Left kidney (tissue), 2 donors: Measurements from ENCODE around the gene DDRGK1. TPM values are rescaled to one million over a fixed set of nuclear protein-coding genes. Genes with fewer than 3 reads are reported as not detected.
"Not testable (repeated sequence)": the region's sequence is repeated elsewhere in the genome, so short reads cannot be mapped to it uniquely, and the experiment has no call there.

Experiments used
- DNase-seq: peaks from one replicate; pipeline ENCODE4 v3.0.0-alpha.2; 2013
- polyA plus RNA-seq: library from polyadenylated mRNA; unstranded; fragments of 120-200 nt; gene quantifications from one replicate; pipeline ENCODE4 v1.2.1, GENCODE V29; 2013; ENCODE audit not compliant: insufficient read length

The DDRGK1 gene
- polyA plus RNA-seq, 1 donor: 49.1 TPM

DNA sequence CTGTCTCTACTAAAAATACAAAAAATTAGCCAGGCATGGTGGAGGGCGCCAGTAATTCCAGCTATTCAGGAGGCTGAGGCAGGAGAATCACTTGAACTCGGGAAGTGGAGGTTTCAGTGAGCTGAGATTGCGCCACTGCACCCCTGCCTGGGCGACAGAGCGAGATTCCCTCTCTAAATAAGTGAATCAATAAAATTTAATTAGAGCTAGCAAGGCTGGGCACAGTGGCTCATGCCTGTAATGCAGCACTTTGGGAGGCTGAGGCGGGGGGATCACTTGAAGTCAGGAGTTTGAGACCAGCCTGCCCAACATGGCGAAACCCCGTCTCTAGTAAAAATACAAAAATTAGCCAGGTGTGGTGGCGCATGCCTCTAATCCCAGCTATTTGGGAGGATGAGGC is 16.6 kb downstream of the DDRGK1 start:
- DNase-seq: not testable (repeated sequence)

DNA sequence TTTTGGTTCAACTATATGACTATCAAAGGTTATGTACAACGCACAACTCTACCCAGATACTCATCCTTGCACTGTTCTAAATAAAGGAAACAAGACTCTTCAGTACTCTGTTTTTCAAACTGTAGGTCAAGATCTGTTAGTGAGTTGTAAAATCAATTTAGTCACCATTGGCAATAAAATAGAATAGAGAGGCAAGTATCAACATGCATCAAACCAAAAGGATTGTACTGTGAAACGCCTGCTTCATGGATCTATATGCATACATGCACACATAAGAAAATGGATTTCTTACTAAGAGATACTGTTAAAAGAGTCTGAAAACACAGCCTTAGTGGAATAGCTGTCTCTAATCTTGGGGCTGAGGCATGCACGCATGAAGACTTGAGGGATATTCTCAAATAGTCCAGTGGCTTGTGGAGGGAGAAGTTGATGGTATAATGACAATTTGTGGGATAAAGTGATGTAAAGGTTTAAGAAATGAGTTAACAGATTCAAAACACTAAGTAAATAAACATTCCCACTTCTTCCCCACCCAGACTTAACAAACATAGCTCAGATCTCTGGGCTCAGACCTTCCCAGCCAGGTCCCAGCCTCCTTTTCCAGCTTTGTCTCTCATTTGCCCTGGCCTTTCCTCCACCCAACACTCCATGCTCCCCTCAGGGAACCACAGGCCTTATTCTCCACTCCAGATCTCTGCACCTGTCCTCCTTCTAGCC is 20.4 kb downstream of the DDRGK1 start:
- DNase-seq: no peak

DNA sequence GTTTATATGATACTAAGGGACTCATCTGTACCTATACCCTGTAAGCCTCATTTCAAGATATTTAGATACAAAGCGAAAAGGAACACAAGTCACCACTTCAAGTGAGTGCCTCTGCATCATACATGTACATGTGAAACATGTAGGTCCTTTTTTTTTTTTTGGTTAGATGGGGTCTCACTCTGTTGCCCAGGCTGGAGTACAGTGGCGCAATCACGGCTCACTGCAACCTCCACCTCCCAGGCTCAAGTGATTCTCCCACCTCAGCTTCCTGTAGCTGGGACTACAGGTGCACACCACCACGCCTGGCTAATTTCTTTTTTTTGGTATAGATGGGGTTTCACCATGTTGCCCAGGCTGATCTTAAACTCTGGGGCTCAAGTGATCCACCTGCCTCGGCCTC is 22.1 kb downstream of the DDRGK1 start:
- DNase-seq: not testable (repeated sequence)

DNA sequence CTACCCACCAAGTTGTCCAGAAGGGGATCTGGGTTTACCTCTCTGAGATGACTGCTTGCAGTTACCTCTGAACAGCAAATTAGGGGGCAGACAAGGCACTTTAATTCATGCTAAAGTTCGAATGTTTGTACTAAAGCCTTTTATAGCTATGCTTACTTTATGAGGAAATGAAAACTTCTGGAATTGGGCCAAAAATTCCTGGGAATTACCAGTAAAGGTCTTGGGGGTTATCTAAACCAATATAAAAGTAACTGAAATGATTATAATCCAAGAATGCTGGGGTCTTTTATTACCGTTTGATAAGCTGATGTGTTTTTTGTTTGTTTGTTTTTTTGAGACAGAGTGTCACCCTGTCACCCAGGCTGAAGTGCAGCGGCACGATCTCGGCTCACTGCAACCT is 23.2 kb downstream of the DDRGK1 start:
- DNase-seq: no peak

DNA sequence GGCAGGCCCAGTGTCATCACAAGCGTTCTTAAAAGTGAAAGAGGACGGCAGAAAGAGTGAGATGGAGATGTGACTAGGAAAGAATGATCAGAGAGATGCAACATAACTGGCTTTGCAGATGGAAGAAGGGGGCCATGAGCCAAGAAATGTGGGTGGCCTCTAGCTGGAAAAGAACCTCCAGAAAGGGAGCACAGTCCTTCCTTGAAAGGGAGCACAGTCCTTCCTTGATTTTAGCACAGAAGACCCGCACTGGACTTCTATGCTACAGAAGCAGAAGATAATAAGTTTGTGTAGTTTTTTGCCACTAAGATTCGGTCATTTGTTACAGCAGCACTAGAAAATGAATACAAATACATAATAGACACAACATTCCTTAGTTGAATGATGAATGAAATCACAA is 24.2 kb downstream of the DDRGK1 start:
- no peak for DNase-seq

DNA sequence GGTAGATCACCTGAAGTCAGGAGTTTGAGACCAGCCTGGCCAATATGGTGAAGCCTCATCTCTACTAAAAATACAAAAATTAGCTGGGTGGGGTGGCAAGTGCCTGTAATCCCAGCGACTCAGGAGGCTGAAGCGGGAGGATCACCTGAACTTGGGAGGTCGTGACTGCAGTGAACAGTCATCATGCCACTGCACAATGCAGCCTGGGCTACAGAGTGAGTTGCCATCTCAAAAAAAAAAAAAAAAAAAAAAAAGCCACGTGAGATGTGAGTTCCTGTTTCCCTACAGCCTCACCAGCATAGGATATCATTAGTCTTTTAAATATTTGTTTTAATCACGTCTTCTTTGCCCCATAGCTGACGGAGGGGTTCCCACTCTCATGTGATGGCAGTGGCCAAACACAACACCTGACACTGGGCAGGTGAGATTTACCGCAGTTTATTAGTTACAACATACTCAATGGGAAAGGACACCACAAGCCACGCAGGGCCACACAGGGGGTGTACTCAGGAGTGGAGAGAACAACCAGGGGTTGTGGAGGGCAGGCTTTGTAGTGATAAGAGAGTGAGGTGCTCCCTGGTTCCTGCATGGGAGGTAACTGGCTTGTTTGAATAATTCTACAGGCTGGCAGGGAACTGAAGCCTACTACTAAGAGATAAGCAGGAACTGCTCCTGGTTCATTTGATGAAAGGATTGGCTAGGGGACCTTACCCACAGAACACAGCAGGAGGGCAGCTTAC is 26.6 kb downstream of the DDRGK1 start:
- no peak for DNase-seq

DNA sequence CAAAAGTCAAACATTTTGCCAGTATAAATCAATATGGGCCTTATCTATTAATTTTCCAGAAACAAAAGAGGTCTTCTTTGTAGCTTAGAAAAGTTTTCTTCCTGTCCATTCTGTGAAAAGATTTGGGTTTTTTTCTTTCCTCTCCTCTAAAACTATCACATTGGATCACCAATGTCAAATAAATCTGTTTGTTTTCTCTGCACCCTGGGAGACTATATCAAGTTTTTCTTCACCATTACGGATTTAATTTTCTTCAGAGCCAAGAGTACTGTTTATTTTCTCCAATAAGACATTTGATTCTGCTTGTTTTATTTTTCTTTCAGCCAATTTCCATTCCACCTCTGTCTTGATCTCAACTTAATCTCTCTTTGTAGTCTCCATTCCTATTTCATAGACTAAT is 29.2 kb downstream of the DDRGK1 start:
- no peak for DNase-seq

DNA sequence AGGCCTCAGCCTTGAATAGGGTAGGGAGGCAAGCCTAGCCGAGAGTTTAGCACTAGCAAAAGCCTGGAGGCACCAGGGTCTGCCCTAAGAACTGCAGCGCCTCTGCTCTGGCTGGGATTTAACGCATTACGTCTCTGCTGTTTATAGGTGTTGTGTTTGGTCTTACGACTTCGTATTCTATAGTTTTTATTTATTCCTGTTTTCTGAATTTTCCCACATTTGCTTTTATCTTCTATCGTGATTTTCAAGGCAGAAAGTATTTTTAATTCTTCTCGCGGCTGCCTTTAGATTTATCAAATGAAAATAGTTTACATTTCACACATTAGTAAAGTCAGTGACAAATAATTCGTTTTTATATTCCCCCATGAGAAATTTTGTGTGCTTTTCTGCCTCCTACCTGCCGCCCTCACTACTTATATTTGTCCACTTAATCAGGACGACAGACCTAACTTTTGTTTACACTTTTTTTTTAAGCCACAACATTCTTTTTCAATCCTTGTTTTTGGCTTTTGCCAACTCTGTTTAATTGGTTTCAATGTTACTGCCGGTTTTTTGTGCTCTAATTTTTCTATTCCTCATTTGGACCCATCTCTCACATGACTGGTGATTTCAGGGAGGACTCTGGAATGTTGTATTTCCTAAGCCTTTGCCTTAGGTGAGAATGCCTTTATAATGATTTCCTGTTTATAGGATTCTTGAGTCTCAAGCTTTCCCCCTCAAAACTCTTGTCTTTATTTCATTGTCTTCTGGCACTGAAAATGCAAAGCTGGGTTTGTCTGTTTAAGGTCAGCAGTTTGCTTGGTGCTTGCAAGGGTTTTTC is 29.8 kb downstream of the DDRGK1 start:
- no peak for DNase-seq

DNA sequence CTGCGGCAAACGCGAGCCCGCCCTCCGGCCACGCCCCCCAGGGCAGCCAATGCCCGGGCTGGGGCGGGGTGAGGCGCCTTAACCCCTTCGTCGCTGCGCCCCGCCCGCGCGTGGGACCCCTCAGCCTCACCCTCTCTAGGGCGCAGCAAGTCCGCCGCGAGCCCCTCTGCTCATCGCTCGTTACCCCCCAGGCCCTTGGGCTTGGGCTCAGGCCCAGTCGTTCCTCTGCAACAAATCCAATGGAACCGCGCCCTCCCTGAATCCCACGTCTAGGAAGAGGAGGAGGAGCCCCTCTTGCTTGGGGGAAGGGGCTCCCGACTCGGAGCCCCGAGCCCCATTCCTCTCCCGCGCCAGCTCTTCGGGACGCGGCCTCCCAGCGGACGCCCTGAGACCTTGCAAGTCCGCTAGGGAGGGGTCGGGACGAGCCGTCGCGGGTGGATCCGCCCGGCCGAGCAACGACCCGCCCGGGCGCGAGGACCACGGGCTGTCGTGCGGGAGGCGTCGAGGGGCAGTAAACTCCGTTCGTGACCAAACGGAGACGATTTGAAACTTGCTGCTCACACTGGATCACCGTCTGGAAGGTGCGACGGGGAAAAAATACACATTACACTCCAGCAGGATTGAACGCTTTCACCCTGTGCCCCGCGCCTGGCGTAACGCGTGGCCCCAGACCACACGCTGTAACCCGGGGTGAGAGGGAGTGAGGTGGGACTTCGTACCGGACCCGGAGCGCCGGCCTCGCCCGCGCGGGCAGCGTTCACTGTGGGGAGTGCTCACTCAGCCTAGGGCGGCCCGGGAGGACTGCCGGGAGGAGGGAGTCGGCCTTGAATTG is 30.7 kb downstream of the DDRGK1 start:
- peak; percentile 85 for DNase-seq

DNA sequence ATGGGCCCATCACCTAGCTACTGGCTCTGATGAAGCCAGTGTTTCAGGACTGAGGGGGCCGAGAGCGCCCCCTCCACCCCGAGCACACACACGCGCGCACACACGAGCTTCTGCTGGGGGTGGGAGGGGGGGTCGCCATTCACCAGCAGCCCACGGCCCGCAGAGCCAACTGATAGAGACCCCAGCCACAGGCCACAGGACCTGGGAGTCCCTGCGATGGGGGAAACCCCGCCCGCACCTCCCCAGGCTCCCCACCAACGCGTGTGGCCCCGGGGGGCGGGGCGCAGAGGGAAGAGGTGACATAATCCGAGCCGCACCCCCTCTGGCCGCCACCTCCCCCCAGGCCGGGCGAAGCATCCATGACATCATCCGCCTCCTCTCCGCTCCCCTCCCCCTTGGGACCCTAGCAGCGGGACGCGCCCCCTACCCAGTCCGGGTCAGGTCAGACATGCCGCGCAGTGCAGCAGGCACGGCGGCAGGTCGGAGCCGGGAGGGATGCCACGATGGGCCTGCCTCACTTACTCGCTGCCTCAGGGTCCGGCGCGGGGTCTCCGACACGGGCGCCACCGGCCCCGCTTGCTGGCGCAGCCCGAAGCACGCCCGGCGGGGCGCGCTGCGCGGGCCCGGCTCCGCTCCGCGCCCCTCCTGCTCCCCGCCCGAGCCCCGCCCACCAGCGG is 31.4 kb downstream of the DDRGK1 start, which contains the start of gene LZTS3:
LZTS3 (minus strand) TSS at position 617 of the 677 bp plus-strand sequence. CDS start 6,386 bp downstream, outside the sequence.
- peak; percentile 67 for DNase-seq

DNA sequence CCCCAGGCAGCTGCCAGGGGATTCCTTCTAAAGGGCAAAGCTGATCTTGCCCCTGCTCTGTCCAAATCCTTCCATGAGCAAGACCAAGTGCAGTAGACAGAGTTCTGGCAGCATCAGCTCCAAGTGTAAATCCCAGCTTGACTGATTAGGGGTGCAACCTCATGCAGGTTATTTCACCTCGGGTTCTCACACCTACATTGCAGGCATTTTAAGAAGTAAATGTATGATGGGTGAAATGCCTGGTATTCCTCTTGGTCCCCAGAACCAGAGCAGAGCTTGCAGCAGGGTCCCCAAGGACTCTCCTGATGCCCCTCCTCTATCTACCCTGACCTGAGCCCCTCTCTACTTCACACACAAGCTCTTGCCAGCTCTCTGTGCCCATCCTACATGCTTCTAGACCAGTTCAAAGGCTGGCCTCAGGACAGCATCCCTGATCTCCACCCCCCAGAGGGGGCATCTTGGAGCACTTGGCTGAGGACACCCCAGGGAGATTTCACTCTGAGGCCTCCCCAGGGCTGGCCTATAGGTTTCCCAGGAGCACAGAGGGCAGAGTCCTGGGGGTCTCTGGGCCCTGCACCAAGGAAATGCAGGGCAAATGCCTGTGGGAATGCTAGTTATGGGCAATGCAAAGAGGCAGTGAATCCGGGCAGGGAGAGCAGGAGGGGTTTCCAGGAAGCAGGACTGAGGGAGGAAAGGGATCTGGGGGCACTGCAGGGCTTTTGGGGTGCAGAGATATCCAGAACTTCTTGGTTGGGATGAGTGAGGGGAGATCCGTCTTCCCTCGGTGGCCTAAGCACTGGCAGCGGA is 32.2 kb downstream of the DDRGK1 start:
- no peak for DNase-seq

DNA sequence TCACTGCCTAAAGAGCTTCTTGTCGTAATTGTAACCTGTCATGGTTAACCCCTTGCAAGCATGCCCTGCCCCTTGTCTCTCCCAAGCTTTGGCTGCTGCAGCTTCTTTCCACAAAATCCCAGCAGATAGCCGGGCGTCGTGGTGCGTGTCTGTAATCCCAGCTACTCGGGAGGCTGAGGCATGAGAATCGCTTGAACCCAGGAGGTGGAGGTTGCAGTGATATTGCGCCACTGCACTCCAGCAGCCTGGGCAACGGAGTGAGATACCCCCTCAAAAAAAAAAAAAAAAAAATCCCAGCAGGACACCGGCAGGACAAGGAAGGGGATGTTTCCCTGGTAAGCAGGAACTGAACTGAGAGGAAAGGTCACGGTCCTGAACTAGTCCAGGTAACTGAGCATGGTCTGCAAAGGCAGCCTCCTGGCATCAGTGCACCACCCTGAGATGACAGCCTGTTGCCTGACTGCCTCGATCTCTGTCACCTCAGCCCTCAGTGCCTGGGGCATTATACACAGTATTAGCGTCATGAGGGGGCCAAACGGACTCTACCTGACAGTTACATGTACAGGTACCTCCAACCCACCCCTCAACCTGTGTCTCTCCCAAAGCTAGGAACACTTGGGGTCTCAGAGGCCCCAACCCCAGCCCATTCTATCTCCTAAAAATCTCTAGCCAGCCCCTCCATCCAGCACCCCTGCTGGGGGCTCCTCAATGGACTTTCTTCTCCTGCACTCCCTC is 32.9 kb downstream of the DDRGK1 start:
- no peak for DNase-seq

DNA sequence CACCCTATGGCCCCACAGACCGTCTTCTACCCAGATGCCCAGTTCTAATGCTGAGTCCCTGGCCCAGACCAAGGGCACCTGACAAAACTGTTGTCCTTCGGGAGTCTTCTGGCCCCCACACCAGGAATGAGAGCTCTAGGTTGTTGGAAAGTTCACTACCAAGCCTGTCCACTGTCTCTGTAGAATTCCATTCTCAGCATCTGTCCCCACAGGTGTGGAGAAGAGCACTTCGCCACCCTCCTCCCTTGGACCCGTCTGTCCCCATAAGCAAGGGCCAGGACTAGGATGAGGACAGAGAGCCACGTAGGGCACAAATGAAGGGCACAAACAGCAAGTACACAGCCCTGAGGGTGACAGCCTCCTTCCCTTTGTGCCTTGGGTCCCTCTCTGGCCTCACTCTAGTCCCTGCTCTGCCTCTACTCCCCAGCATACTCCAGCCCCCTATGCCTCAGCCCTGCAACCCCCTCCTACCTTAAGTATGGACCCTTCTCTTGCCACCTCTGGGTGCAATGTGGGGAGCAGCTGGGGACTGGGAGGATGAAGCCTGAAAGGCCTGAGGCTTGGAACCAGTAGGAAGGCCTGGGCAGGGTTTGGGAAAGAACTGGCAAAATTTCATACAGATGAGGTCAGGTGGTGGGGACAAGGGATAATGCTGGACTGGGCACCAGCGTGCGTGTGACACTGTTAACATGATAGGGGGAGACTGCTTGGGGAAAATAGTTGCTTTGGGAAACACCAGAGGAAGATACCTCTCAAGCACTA is 35.5 kb downstream of the DDRGK1 start:
- DNase-seq: no peak

DNA sequence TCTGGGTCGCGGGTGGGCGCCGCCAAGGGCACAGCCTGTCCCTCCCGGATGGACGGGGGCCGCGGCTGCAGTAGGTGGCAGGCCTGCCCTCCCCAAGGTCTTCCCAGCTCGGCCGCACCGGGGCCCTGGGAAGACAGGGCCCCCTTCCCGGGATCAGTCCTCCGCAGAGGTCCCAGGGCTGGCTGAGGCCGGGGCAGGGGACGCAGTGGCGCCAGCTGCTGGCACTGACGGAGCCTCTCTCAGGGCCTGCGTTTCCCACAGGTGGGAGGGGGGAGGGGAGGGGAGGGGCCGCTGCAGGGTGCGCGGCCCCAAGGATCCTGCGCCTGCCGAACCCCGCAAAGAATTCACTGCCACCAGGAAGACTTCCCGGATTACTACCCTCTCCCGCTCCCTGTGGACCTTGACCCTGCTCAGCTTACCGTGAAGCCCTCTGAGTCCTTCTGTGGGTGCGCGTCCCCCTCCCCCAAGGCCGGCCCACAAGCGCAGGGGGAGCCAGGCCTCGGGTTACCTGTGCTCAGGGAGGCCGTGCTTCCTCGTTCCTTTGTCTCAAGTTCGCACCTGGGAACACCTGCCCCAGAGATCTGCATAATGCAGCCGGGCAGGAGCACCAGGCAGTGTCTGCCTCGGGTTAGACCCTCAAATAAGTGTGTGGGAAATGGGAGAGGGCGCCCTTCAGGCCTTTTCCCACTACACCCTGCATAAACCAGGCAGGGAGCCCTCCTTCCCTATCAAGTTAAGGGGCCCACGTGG is 36.2 kb downstream of the DDRGK1 start:
- no peak for DNase-seq

DNA sequence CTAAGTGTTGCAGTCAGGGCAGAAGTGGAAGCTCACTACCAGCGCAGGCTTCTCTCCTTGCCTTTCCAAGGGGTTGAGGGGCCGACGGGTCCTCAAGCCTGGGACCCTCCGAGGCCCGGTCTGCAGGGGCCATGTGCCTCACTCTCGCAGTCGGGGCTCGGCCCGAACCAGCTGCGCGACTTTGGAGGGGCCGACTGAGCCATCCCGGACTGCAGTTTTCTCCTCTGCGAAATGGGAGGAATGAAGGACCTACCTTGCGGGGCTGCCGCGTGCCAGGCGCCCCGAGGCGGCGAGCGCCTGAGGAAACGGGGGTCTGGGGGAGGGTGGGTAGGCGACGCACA is 36.8 kb downstream of the DDRGK1 start:
- DNase-seq: no peak

DNA sequence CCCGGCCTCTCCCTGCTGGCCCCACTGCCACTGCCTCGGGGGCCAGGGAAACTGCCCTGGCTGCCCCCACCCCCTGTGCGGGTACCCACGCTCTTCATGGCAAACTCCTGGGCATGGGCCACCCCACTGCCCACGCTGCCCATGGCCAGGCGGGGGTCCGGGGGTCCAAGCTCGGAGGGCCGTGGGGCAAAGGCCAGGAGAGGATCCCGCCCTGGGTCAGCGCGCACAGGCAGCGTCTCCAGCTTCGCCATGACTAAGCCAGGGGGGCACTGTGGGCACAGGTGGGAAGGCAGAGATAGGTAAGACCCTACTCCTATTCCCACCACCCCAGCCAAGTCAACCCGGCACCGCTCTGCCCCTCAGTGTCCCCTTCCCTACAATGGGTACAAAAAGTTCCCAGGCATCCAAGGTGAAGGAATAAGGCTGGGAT is 37.6 kb downstream of the DDRGK1 start:
- no peak for DNase-seq

DNA sequence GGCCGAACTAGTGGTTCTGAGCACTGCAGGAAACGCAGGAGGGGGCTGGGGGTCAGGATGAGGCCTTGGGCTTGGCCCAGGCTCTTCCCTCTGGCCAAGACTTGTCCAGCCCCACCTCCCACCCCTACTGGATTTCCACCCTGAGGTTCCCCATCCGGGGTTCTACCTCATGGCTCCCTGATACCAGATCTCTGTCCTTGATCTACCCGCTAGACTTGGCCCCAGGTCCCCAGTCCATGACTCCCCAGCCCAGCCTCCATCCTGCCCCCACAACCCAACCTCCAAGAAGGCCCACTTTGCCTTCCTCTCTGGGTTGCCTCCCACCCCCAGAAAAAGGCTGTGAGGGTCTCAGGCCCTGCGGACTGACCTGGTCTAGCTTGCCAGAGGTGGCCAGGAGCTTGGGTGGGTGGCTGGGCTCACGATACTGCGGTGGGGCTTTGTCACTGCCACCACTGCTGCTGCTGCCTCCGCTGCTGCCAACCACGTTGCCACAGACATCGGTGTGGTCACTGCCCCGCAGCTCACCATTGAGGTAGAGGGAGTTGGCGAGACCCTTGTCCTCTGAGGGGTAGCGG is 38.1 kb downstream of the DDRGK1 start:
- no peak for DNase-seq
